Esophagus muscularis mucosa (tissue), 4 donors: ENCODE data around the gene G6PD. TPM values are rescaled to one million over a fixed set of nuclear protein-coding genes. Genes with fewer than 3 reads are reported as not detected.
"Not testable (repeated sequence)": the region's sequence is repeated elsewhere in the genome, so short reads cannot be mapped to it uniquely, and the experiment has no call there.

Source experiments
- DNase-seq: peaks from one replicate; pipeline ENCODE4 v3.0.0-alpha.2; 2017; ENCODE audit errors: extremely low spot score
- H3K27ac ChIP-seq, 4 donors: fragments of 200-600 bp; sonication (generic); replicated peaks in 1 of 4; 1 replicate in 3 of 4; 2 replicates in 1 of 4; pipeline ENCODE4 v1.5.1; 2016 to 2019; ENCODE audit warnings: mild to moderate bottlenecking in 1 of 4
- H3K27me3 ChIP-seq, 4 donors: fragments of 200-600 bp; sonication (generic); one replicate each; pipeline versions ENCODE4 v1.5.1 to v1.6.0; 2016 to 2019
- H3K36me3 ChIP-seq, 4 donors: fragments of 200-600 bp; sonication (generic); one replicate each; pipeline ENCODE4 v1.5.1; 2016 to 2019
- H3K4me1 ChIP-seq, 4 donors: fragments of 200-600 bp; sonication (generic); one replicate each; pipeline ENCODE4 v1.5.1; 2016 to 2019
- H3K4me3 ChIP-seq, 4 donors: fragments of 200-600 bp; sonication (generic); 1 replicate in 2 of 4; 2 replicates in 2 of 4; pipeline ENCODE4 v1.5.1; 2016 to 2019; ENCODE audit warnings: mild to moderate bottlenecking in 4 of 4, moderate library complexity in 1 of 4
- H3K9me3 ChIP-seq, 4 donors: fragments of 200-600 bp; sonication (generic); 1 replicate in 3 of 4; 2 replicates in 1 of 4; pipeline ENCODE4 v1.5.1; 2016 to 2019
- CTCF ChIP-seq, 3 experiments: fragments of 200-600 bp in 2 of 3; fragments of 450-650 bp in 1 of 3; sonication (generic) in 2 of 3; IDR thresholded peaks; one replicate each; pipeline ENCODE4 v1.5.1; 2017 to 2019; ENCODE audit warnings: antibody characterized with exemption in 3 of 3, mild to moderate bottlenecking in 2 of 3, moderate library complexity in 1 of 3
- EP300 ChIP-seq: sonication (generic); formaldehyde crosslinking; IDR thresholded peaks from one replicate; pipeline ENCODE4 v1.6.1; 2017; ENCODE audit warnings: antibody characterized with exemption
- POLR2A ChIP-seq: fragments of 450-650 bp; IDR thresholded peaks from one replicate; pipeline ENCODE4 v1.6.1; 2017; ENCODE audit warnings: antibody characterized with exemption, moderate library complexity, mild to moderate bottlenecking, low read depth
- POLR2AphosphoS5 ChIP-seq, 2 donors: sonication (generic); formaldehyde crosslinking; IDR thresholded peaks; one replicate each; pipeline ENCODE4 v1.6.1; 2017; ENCODE audit warnings: antibody characterized with exemption in 2 of 2
- WGBS: methylation state at CpG from one replicate; pipeline ENCODE4 v1.1.5; 2018; 5-methylcytosine and 5-hydroxymethylcytosine counted together
- intact Hi-C: fragments of 100-400 bp; cut with DNase I; formaldehyde crosslinking; loops from one replicate; pipeline ENCODE4 v1.15.1; 2023
- total RNA-seq, 4 donors: library from RNA; depleted of rRNA; stranded (reverse); fragments of >200 nt; gene quantifications; one replicate each; pipeline versions ENCODE4 v1.1.0 to v1.2.1, GENCODE V29; 2016

G6PD gene
- total RNA-seq, 4 donors from 2014 or later: 22.0 to 43.8 (median 27.3) TPM

- H3K9me3 ChIP-seq: peaks cover 0 to 4% (median 0%) of the 10 kb centered on the region in 4 donors
- peaks cover 0 to 45% (median 31%) of the 10 kb centered on the region in 4 donors for H3K36me3 ChIP-seq
- TF ChIP-seq EP300 (no peak), POLR2AphosphoS5 (IDR thresholded peaks at IDR 0.05) (no peak), CTCF (IDR thresholded peaks at IDR 0.05) (no peak), POLR2A (no peak)
- no peak for DNase-seq
- no peaks in the 10 kb centered on the region for H3K27me3 ChIP-seq
- no peak overlapping the region for H3K27ac ChIP-seq
- 83% methylated on average over 12 of the region's 12 CpGs for WGBS
- no peak overlapping the region for H3K4me3 ChIP-seq
- intact Hi-C loops: no loop called here
- no peaks in the 10 kb centered on the region for H3K4me1 ChIP-seq
Observed at GRCh38 chrX:154505734-154506133, 40.9 kb downstream of the G6PD start.

- DNase-seq: no peak
- no peaks in the 10 kb centered on the region for H3K4me1 ChIP-seq
- intact Hi-C loops: no loop called here
- H3K9me3 ChIP-seq: no peaks in the 10 kb centered on the region
- H3K36me3 ChIP-seq: peaks cover 0 to 33% (median 24%) of the 10 kb centered on the region in 4 donors
- H3K27me3 ChIP-seq: no peaks in the 10 kb centered on the region
- H3K27ac ChIP-seq: no peak overlapping the region
- TF ChIP-seq POLR2A: no peak
- no peak for TF ChIP-seq POLR2AphosphoS5 (IDR thresholded peaks at IDR 0.05)
- TF ChIP-seq EP300: no peak
- no peak for TF ChIP-seq CTCF (IDR thresholded peaks at IDR 0.05)
- no peak overlapping the region for H3K4me3 ChIP-seq
- 73% methylated on average over 3 of the region's 3 CpGs for WGBS
Observed at GRCh38 chrX:154502989-154503388, 43.7 kb downstream of the G6PD start.

GRCh38 chrX:154502098-154502497 lies 44.5 kb downstream of the G6PD start:
- TF ChIP-seq EP300 (no peak), POLR2A (no peak), CTCF (IDR thresholded peaks at IDR 0.05) (no peak), POLR2AphosphoS5 (IDR thresholded peaks at IDR 0.05) (no peak)
- WGBS: 79% methylated on average over 8 of the region's 8 CpGs
- no peak overlapping the region for H3K4me3 ChIP-seq
- DNase-seq: no peak
- no peaks in the 10 kb centered on the region for H3K4me1 ChIP-seq
- no peak overlapping the region for H3K27ac ChIP-seq
- intact Hi-C loops: no loop called here
- H3K36me3 ChIP-seq: peaks cover 0 to 24% (median 18%) of the 10 kb centered on the region in 4 donors
- H3K27me3 ChIP-seq: no peaks in the 10 kb centered on the region
- no peaks in the 10 kb centered on the region for H3K9me3 ChIP-seq

GRCh38 chrX:154501423-154501822 lies 45.2 kb downstream of the G6PD start:
- H3K4me3 ChIP-seq, H3K4me1 ChIP-seq, H3K27me3 ChIP-seq, H3K27ac ChIP-seq, intact Hi-C loops, H3K9me3 ChIP-seq, DNase-seq: not testable (repeated sequence)
- H3K36me3 ChIP-seq: peaks cover 0 to 17% (median 11%) of the 10 kb centered on the region in 4 donors
- WGBS: 94% methylated on average over 7 of the region's 7 CpGs

GRCh38 chrX:154496591-154497137 lies 50.0 kb downstream of the G6PD start:
- intact Hi-C loops: not testable (repeated sequence)
- 69% methylated on average over 4 of the region's 4 CpGs for WGBS

GRCh38 chrX:154495472-154495922 lies 51.1 kb downstream of the G6PD start:
- 87% methylated on average over 6 of the region's 6 CpGs for WGBS

More at GRCh38 chrX:154496591-154497137, 50.0 kb downstream of the G6PD start:
- not testable (repeated sequence) for H3K9me3 ChIP-seq, DNase-seq, H3K36me3 ChIP-seq, H3K4me3 ChIP-seq, H3K4me1 ChIP-seq, H3K27ac ChIP-seq, H3K27me3 ChIP-seq

More at GRCh38 chrX:154495472-154495922, 51.1 kb downstream of the G6PD start:
- no peak for DNase-seq
- H3K9me3 ChIP-seq: no peaks in the 10 kb centered on the region
- TF ChIP-seq POLR2AphosphoS5 (IDR thresholded peaks at IDR 0.05) (no peak), POLR2A (no peak), EP300 (no peak), CTCF (IDR thresholded peaks at IDR 0.05) (no peak)
- intact Hi-C loops: no loop called here
- H3K27me3 ChIP-seq: no peaks in the 10 kb centered on the region
- H3K27ac ChIP-seq: no peak overlapping the region
- peaks cover 0 to 4% (median 0%) of the 10 kb centered on the region in 4 donors for H3K4me1 ChIP-seq
- no peak overlapping the region for H3K4me3 ChIP-seq
- no peaks in the 10 kb centered on the region for H3K36me3 ChIP-seq
